Measurements from ENCODE around the gene FAM162A.

FAM162A gene

GRCh38 chr3:122387709-122388108 lies 3.7 kb downstream of the FAM162A start:
- Histone ChIP-seq H4K91ac (ENCODE audit: low read depth, low read length, poor library complexity) (no peak overlapping the region), H3K79me1 (ENCODE audit: low read depth, low read length) (no peaks in the 10 kb centered on the region), H3K27me3 (ENCODE audit: control insufficient read depth in 3 of 3, insufficient read depth in 3 of 3, low read depth in 1 of 3, low read length in 3 of 3) (peaks cover 0 to 2% (median 0%) of the 10 kb centered on the region in 3 experiments), H3K27ac (replicated peaks; ENCODE audit: low read length) (no peak overlapping the region), H3K9me3 (replicated peaks in 1 of 2; ENCODE audit: control insufficient read depth in 2 of 2, insufficient read depth in 1 of 2, low read depth in 1 of 2, low read length in 2 of 2) (no peaks in the 10 kb centered on the region), H3K4ac (ENCODE audit: low read length) (no peak overlapping the region), H3K4me2 (ENCODE audit: insufficient read depth, low read length, poor library complexity, severe bottlenecking) (no peak overlapping the region), H3K18ac (ENCODE audit: low read length) (no peak overlapping the region), H3K23ac (ENCODE audit: low read depth, low read length, poor library complexity) (no peak overlapping the region), H2BK5ac (ENCODE audit: low read length) (no peak overlapping the region), H2AFZ (ENCODE audit: low read length) (no peak overlapping the region), H3K4me3 (ENCODE audit: low read length in 2 of 2) (no peak overlapping the region), H3K9ac (ENCODE audit: low read depth, low read length, poor library complexity) (no peak overlapping the region), H2AK5ac (ENCODE audit: low read depth, low read length) (no peak overlapping the region), H3K36me3 (replicated peaks in 1 of 2; ENCODE audit: control insufficient read depth in 2 of 2, insufficient read depth in 2 of 2, low read length in 2 of 2) (no peaks in the 10 kb centered on the region), H3K4me1 (ENCODE audit: control insufficient read depth in 2 of 2, insufficient read depth in 1 of 2, low read depth in 1 of 2, low read length in 2 of 2) (peaks cover 0 to 6% of the 10 kb centered on the region in 2 donors), H2BK120ac (ENCODE audit: low read depth, low read length) (no peak overlapping the region), H3K14ac (ENCODE audit: low read length) (no peak overlapping the region), H4K8ac (ENCODE audit: low read depth, low read length) (no peak overlapping the region), H2BK12ac (ENCODE audit: low read length) (no peak overlapping the region), H2BK15ac (ENCODE audit: low read length) (no peak overlapping the region)
- WGBS, 2 donors (ENCODE audit: extremely low coverage in 2 of 2, insufficient read length in 2 of 2, insufficient replicate concordance in 1 of 2) = no CpG with 5 or more reads among the region's 3 CpGs
- DNase-seq (ENCODE audit: low spot score) = no peak

- Histone ChIP-seq H2BK5ac (ENCODE audit: low read length) (no peak overlapping the region), H3K9ac (ENCODE audit: low read depth, low read length, poor library complexity) (no peak overlapping the region), H3K27ac (replicated peaks; ENCODE audit: low read length) (no peak overlapping the region), H4K8ac (ENCODE audit: low read depth, low read length) (no peak overlapping the region), H3K23ac (ENCODE audit: low read depth, low read length, poor library complexity) (no peak overlapping the region), H2BK15ac (ENCODE audit: low read length) (no peak overlapping the region), H3K4ac (ENCODE audit: low read length) (no peak overlapping the region), H4K91ac (ENCODE audit: low read depth, low read length, poor library complexity) (no peak overlapping the region), H3K36me3 (replicated peaks in 1 of 2; ENCODE audit: control insufficient read depth in 2 of 2, insufficient read depth in 2 of 2, low read length in 2 of 2) (no peaks in the 10 kb centered on the region), H3K4me3 (ENCODE audit: low read length in 2 of 2) (no peak overlapping the region), H2AK5ac (ENCODE audit: low read depth, low read length) (no peak overlapping the region), H3K14ac (ENCODE audit: low read length) (no peak overlapping the region), H3K9me3 (replicated peaks in 1 of 2; ENCODE audit: control insufficient read depth in 2 of 2, insufficient read depth in 1 of 2, low read depth in 1 of 2, low read length in 2 of 2) (no peaks in the 10 kb centered on the region), H2AFZ (ENCODE audit: low read length) (no peak overlapping the region), H3K27me3 (ENCODE audit: control insufficient read depth in 3 of 3, insufficient read depth in 3 of 3, low read depth in 1 of 3, low read length in 3 of 3) (peaks cover 0 to 2% (median 0%) of the 10 kb centered on the region in 3 experiments), H3K18ac (ENCODE audit: low read length) (no peak overlapping the region), H3K79me1 (ENCODE audit: low read depth, low read length) (no peaks in the 10 kb centered on the region), H3K4me1 (ENCODE audit: control insufficient read depth in 2 of 2, insufficient read depth in 1 of 2, low read depth in 1 of 2, low read length in 2 of 2) (peaks cover 0 to 2% of the 10 kb centered on the region in 2 donors), H3K4me2 (ENCODE audit: insufficient read depth, low read length, poor library complexity, severe bottlenecking) (no peak overlapping the region), H2BK12ac (ENCODE audit: low read length) (no peak overlapping the region), H2BK120ac (ENCODE audit: low read depth, low read length) (no peak overlapping the region)
- no peak for DNase-seq (ENCODE audit: low spot score)
These were observed 5.2 kb downstream of the FAM162A start for GRCh38 chr3:122389197-122389596.

- Histone ChIP-seq H3K9ac (ENCODE audit: low read depth, low read length, poor library complexity) (no peak overlapping the region), H3K4me2 (ENCODE audit: insufficient read depth, low read length, poor library complexity, severe bottlenecking) (no peak overlapping the region), H3K27ac (replicated peaks; ENCODE audit: low read length) (no peak overlapping the region), H2BK12ac (ENCODE audit: low read length) (no peak overlapping the region), H3K4ac (ENCODE audit: low read length) (no peak overlapping the region), H3K23ac (ENCODE audit: low read depth, low read length, poor library complexity) (no peak overlapping the region), H4K91ac (ENCODE audit: low read depth, low read length, poor library complexity) (no peak overlapping the region), H3K36me3 (replicated peaks in 1 of 2; ENCODE audit: control insufficient read depth in 2 of 2, insufficient read depth in 2 of 2, low read length in 2 of 2) (no peaks in the 10 kb centered on the region), H3K4me3 (ENCODE audit: low read length in 2 of 2) (no peak overlapping the region), H3K18ac (ENCODE audit: low read length) (no peak overlapping the region), H2BK120ac (ENCODE audit: low read depth, low read length) (no peak overlapping the region), H4K8ac (ENCODE audit: low read depth, low read length) (no peak overlapping the region), H2AK5ac (ENCODE audit: low read depth, low read length) (no peak overlapping the region), H3K4me1 (ENCODE audit: control insufficient read depth in 2 of 2, insufficient read depth in 1 of 2, low read depth in 1 of 2, low read length in 2 of 2) (peaks cover 0 to 2% of the 10 kb centered on the region in 2 donors), H2AFZ (ENCODE audit: low read length) (no peak overlapping the region), H3K14ac (ENCODE audit: low read length) (no peak overlapping the region), H3K9me3 (replicated peaks in 1 of 2; ENCODE audit: control insufficient read depth in 2 of 2, insufficient read depth in 1 of 2, low read depth in 1 of 2, low read length in 2 of 2) (no peaks in the 10 kb centered on the region), H3K79me1 (ENCODE audit: low read depth, low read length) (no peaks in the 10 kb centered on the region), H2BK5ac (ENCODE audit: low read length) (no peak overlapping the region), H3K27me3 (ENCODE audit: control insufficient read depth in 3 of 3, insufficient read depth in 3 of 3, low read depth in 1 of 3, low read length in 3 of 3) (no peaks in the 10 kb centered on the region), H2BK15ac (ENCODE audit: low read length) (no peak overlapping the region)
- DNase-seq (ENCODE audit: low spot score) = no peak
- no CpG with 5 or more reads among the region's 4 CpGs for WGBS, 2 donors (ENCODE audit: extremely low coverage in 2 of 2, insufficient read length in 2 of 2, insufficient replicate concordance in 1 of 2)
These were observed 5.9 kb downstream of the FAM162A start for GRCh38 chr3:122389892-122390291.

GRCh38 chr3:122390665-122391064 lies 6.7 kb downstream of the FAM162A start:
- H3K27me3 ChIP-seq (ENCODE audit: control insufficient read depth in 3 of 3, insufficient read depth in 3 of 3, low read depth in 1 of 3, low read length in 3 of 3) = no peaks in the 10 kb centered on the region
- H3K36me3 ChIP-seq (replicated peaks in 1 of 2; ENCODE audit: control insufficient read depth in 2 of 2, insufficient read depth in 2 of 2, low read length in 2 of 2) = no peaks in the 10 kb centered on the region
- H3K9ac ChIP-seq (ENCODE audit: low read depth, low read length, poor library complexity) = no peak overlapping the region
- no peak overlapping the region for H2AK5ac ChIP-seq (ENCODE audit: low read depth, low read length)
- no peak overlapping the region for H4K8ac ChIP-seq (ENCODE audit: low read depth, low read length)
- DNase-seq (ENCODE audit: low spot score) = no peak
- H2BK5ac ChIP-seq (ENCODE audit: low read length) = no peak overlapping the region
- no peak overlapping the region for H4K91ac ChIP-seq (ENCODE audit: low read depth, low read length, poor library complexity)
- no peaks in the 10 kb centered on the region for H3K9me3 ChIP-seq (replicated peaks in 1 of 2; ENCODE audit: control insufficient read depth in 2 of 2, insufficient read depth in 1 of 2, low read depth in 1 of 2, low read length in 2 of 2)
- H2BK120ac ChIP-seq (ENCODE audit: low read depth, low read length) = no peak overlapping the region
- H3K4me2 ChIP-seq (ENCODE audit: insufficient read depth, low read length, poor library complexity, severe bottlenecking) = no peak overlapping the region
- H3K4ac ChIP-seq (ENCODE audit: low read length) = no peak overlapping the region
- no CpG with 5 or more reads among the region's 4 CpGs for WGBS, 2 donors (ENCODE audit: extremely low coverage in 2 of 2, insufficient read length in 2 of 2, insufficient replicate concordance in 1 of 2)
- no peak overlapping the region for H2AFZ ChIP-seq (ENCODE audit: low read length)
- H3K27ac ChIP-seq (replicated peaks; ENCODE audit: low read length) = no peak overlapping the region
- H3K79me1 ChIP-seq (ENCODE audit: low read depth, low read length) = no peaks in the 10 kb centered on the region
- H3K4me1 ChIP-seq (ENCODE audit: control insufficient read depth in 2 of 2, insufficient read depth in 1 of 2, low read depth in 1 of 2, low read length in 2 of 2) = peaks cover 0 to 2% of the 10 kb centered on the region in 2 donors
- no peak overlapping the region for H3K23ac ChIP-seq (ENCODE audit: low read depth, low read length, poor library complexity)
- no peak overlapping the region for H2BK15ac ChIP-seq (ENCODE audit: low read length)
- no peak overlapping the region for H3K14ac ChIP-seq (ENCODE audit: low read length)
- H2BK12ac ChIP-seq (ENCODE audit: low read length) = no peak overlapping the region
- no peak overlapping the region for H3K18ac ChIP-seq (ENCODE audit: low read length)
- H3K4me3 ChIP-seq (ENCODE audit: low read length in 2 of 2) = no peak overlapping the region

Measured in neuronal stem cell (in vitro differentiated cells).